Measurements from ENCODE around the gene NACA2.

DNA sequence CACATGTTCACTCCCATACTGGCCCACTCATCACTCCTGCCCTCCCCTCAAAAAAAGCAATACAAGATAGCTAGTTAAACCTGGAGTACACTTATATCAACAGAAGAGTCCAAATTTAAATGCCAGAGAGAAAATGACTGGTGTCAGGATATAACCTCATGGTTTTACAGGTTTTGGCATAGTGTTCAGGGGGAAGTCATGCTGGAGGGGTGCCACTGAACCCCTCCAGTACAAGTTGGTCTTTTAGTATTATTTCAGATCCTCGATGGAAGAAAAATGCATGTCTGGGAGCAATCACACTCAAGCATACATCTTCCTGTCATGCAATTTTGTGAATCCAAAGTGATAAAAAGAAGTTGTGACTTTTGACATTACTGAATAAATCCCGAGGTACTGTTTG lies 10.5 kb downstream of the NACA2 start:
- TF ChIP-seq EP300 (IDR thresholded peaks at IDR 0.05; ENCODE audit: borderline replicate concordance) (no peak), TAF1 (IDR thresholded peaks at IDR 0.05; ENCODE audit: low read depth) (no peak)
- TF ChIP-seq, protein P1, sequence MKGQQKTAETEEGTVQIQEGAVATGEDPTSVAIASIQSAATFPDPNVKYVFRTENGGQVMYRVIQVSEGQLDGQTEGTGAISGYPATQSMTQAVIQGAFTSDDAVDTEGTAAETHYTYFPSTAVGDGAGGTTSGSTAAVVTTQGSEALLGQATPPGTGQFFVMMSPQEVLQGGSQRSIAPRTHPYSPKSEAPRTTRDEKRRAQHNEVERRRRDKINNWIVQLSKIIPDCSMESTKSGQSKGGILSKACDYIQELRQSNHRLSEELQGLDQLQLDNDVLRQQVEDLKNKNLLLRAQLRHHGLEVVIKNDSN (IDR thresholded peaks at IDR 0.05) = no peak
